Gastrocnemius medialis (tissue), 4 donors: Measurements from ENCODE around the gene OR10A2. TPM values are rescaled to one million over a fixed set of nuclear protein-coding genes. Genes with fewer than 3 reads are reported as not detected.
"Not testable (repeated sequence)": the region's sequence is repeated elsewhere in the genome, so short reads cannot be mapped to it uniquely, and the experiment has no call there.

ENCODE experiments used
- ATAC-seq, 2 donors: fragments of 150-250 bp; one replicate each; pipeline ENCODE4 v1.9.1; 2016
- DNase-seq, 2 donors: peaks; one replicate each; pipeline ENCODE4 v3.0.0-alpha.2; 2019
- H3K27ac ChIP-seq, 4 donors: fragments of 200-600 bp; sonication (generic); 1 replicate in 1 of 4; 2 replicates in 3 of 4; pipeline ENCODE4 v1.5.1; 2016 to 2018; ENCODE audit warnings: mild to moderate bottlenecking in 2 of 4, moderate library complexity in 1 of 4
- H3K27me3 ChIP-seq, 3 donors: fragments of 200-600 bp; sonication (generic) in 2 of 3; 1 replicate in 1 of 3; 2 replicates in 2 of 3; pipeline versions ENCODE4 v1.5.1 to v1.6.0; 2016 to 2019; ENCODE audit warnings: mild to moderate bottlenecking in 1 of 3, moderate library complexity in 1 of 3
- H3K36me3 ChIP-seq, 2 donors: fragments of 200-600 bp; sonication (generic) in 1 of 2; one replicate each; pipeline ENCODE4 v1.5.1; 2017 to 2018
- H3K4me1 ChIP-seq, 2 donors: fragments of 200-600 bp; sonication (generic) in 1 of 2; one replicate each; pipeline ENCODE4 v1.5.1; 2016 to 2017; ENCODE audit warnings: mild to moderate bottlenecking in 2 of 2
- H3K4me3 ChIP-seq, 4 donors: fragments of 200-600 bp; sonication (generic) in 3 of 4; 1 replicate in 1 of 4; 2 replicates in 3 of 4; pipeline ENCODE4 v1.5.1; 2016 to 2019; ENCODE audit warnings: mild to moderate bottlenecking in 2 of 4
- H3K9me3 ChIP-seq, 3 donors: fragments of 200-600 bp; sonication (generic) in 2 of 3; 1 replicate in 1 of 3; 2 replicates in 2 of 3; pipeline ENCODE4 v1.5.1; 2016 to 2019
- CTCF ChIP-seq, 5 experiments: fragments of 450-650 bp in 3 of 5; fragments of 200-600 bp in 2 of 5; sonication (generic) in 2 of 5; IDR thresholded peaks in 4 of 5; conservative IDR thresholded peaks in 1 of 5; 1 replicate in 4 of 5; 2 replicates in 1 of 5; pipeline ENCODE4 v1.5.1; 2016 to 2019; ENCODE audit warnings: antibody characterized with exemption in 5 of 5, mild to moderate bottlenecking in 3 of 5, moderate library complexity in 3 of 5
- POLR2A ChIP-seq, 2 donors: fragments of 450-650 bp; IDR thresholded peaks; one replicate each; pipeline ENCODE4 v1.6.1; 2017; ENCODE audit warnings: antibody characterized with exemption in 2 of 2, mild to moderate bottlenecking in 2 of 2, moderate library complexity in 2 of 2
- in situ Hi-C, 4 donors: fragments of 200-750 bp; cut with MboI; loops; one replicate each; pipeline versions ENCODE4 v1.15.0 to v1.8.0; 2017; ENCODE audit warnings: low sequenced_read_pairs in 4 of 4
- intact Hi-C: fragments of 100-400 bp; cut with DNase I; formaldehyde crosslinking; loops from one replicate; pipeline ENCODE4 v1.15.1; 2023; ENCODE audit warnings: low total_unique reads
- total RNA-seq, 4 donors: library from RNA; depleted of rRNA; stranded (reverse); fragments of >200 nt; gene quantifications; one replicate each; pipeline versions ENCODE4 v1.1.0 to v1.2.3, GENCODE V29; 2016

OR10A2 gene
- total RNA-seq, 4 donors from 2014 or later = not detected

GRCh38 chr11:6898911-6899310 is 36.1 kb downstream of the OR10A2 start:
- Histone ChIP-seq H3K27ac (no peak overlapping the region), H3K27me3 (no peaks in the 10 kb centered on the region), H3K4me1 (no peaks in the 10 kb centered on the region), H3K36me3 (no peaks in the 10 kb centered on the region), H3K4me3 (no peak overlapping the region), H3K9me3 (no peaks in the 10 kb centered on the region)
- ATAC-seq (no peak), DNase-seq (no peak)
- intact Hi-C loops (no loop called here), in situ Hi-C loops (no loop called here)
- TF ChIP-seq CTCF (IDR thresholded peaks at IDR 0.05 in 4 of 5, conservative IDR thresholded peaks at IDR 0.05 in 1 of 5) (no peak), POLR2A (IDR thresholded peaks at IDR 0.05) (no peak)

GRCh38 chr11:6900327-6900999 is 37.6 kb downstream of the OR10A2 start:
- intact Hi-C loops = no loop called here

GRCh38 chr11:6904804-6905203 is 41.9 kb downstream of the OR10A2 start:
- ATAC-seq, H3K4me3 ChIP-seq, H3K4me1 ChIP-seq, H3K9me3 ChIP-seq, intact Hi-C loops, H3K27ac ChIP-seq, H3K27me3 ChIP-seq, DNase-seq, H3K36me3 ChIP-seq, in situ Hi-C loops: not testable (repeated sequence)

More at GRCh38 chr11:6900327-6900999, 37.6 kb downstream of the OR10A2 start:
- ATAC-seq (no peak), DNase-seq (no peak)
- no peak overlapping the region for H3K4me3 ChIP-seq
- TF ChIP-seq POLR2A (IDR thresholded peaks at IDR 0.05) (no peak), CTCF (IDR thresholded peaks at IDR 0.05 in 4 of 5, conservative IDR thresholded peaks at IDR 0.05 in 1 of 5) (peak in 1 of 5 experiments; percentile 25)
- no peaks in the 10 kb centered on the region for H3K27me3 ChIP-seq
- no peak overlapping the region for H3K27ac ChIP-seq
- H3K9me3 ChIP-seq = no peaks in the 10 kb centered on the region
- no peaks in the 10 kb centered on the region for H3K4me1 ChIP-seq
- in situ Hi-C loops = no loop called here
- H3K36me3 ChIP-seq = no peaks in the 10 kb centered on the region

- no peaks in the 10 kb centered on the region for H3K27me3 ChIP-seq
Observed at GRCh38 chr11:6911378-6911777, 48.5 kb downstream of the OR10A2 start.

GRCh38 chr11:6911948-6912347 is 49.1 kb downstream of the OR10A2 start:
- no peak for TF ChIP-seq POLR2A (IDR thresholded peaks at IDR 0.05)
- no peak for TF ChIP-seq CTCF (IDR thresholded peaks at IDR 0.05 in 4 of 5, conservative IDR thresholded peaks at IDR 0.05 in 1 of 5)
- H3K27me3 ChIP-seq = no peaks in the 10 kb centered on the region
- H3K36me3 ChIP-seq = no peaks in the 10 kb centered on the region
- no peaks in the 10 kb centered on the region for H3K4me1 ChIP-seq
- no peak overlapping the region for H3K27ac ChIP-seq
- in situ Hi-C loops = no loop called here
- intact Hi-C loops = no loop called here
- no peak for DNase-seq
- no peaks in the 10 kb centered on the region for H3K9me3 ChIP-seq
- no peak for ATAC-seq
- H3K4me3 ChIP-seq = no peak overlapping the region

More at GRCh38 chr11:6911378-6911777, 48.5 kb downstream of the OR10A2 start:
- in situ Hi-C loops = no loop called here
- intact Hi-C loops = no loop called here
- TF ChIP-seq POLR2A (IDR thresholded peaks at IDR 0.05) (no peak), CTCF (IDR thresholded peaks at IDR 0.05 in 4 of 5, conservative IDR thresholded peaks at IDR 0.05 in 1 of 5) (no peak)
- Histone ChIP-seq H3K4me1 (no peaks in the 10 kb centered on the region), H3K27ac (no peak overlapping the region), H3K4me3 (no peak overlapping the region), H3K36me3 (no peaks in the 10 kb centered on the region), H3K9me3 (no peaks in the 10 kb centered on the region)
- ATAC-seq (no peak), DNase-seq (no peak)
